ENCODE results near the gene SUMO2.

DNA sequence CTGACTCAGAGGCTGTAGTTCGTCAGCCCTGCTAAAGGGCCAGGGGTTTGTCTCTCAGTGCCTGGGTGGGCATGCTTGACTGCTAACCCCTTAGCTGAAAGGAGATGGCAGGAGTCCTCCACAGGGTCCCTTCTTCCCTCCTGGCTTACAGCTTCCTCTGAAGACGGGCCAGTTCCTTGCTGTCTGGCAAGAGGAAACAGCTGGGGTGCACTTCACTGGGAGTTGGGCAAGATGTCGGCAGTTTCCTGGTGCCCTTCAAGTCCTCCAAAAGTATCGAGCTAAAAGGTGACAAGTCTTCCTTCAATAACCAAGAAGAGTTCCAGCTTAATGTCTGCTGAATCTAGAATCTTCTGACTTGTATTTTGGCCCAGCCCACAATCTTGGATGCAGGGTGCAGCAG is 46.1 kb upstream of the SUMO2 start:
- TF ChIP-seq CTCF (IDR thresholded peaks at IDR 0.05; ENCODE audit: low read depth, low read length) (no peak), EZH2phosphoT487 (IDR thresholded peaks at IDR 0.05; ENCODE audit: low read depth) (no peak)

All from OCI-LY3 (cell line).